GM12878 (cell line): ENCODE data around the gene RIPPLY3.

Experiments
- BHLHE40 ChIP-seq, 2 experiments: fragments of 450-650 bp in 1 of 2; IDR thresholded peaks; 2 replicates each; pipeline ENCODE4 v1.6.1; 2011 to 2017; ENCODE audit warnings: low read depth in 2 of 2, borderline replicate concordance in 1 of 2, improper control_type of control experiment in 1 of 2, low read length in 1 of 2, mild to moderate bottlenecking in 1 of 2
- CTCF ChIP-seq, 3 experiments: IDR thresholded peaks in 2 of 3; conservative IDR thresholded peaks in 1 of 3; 2 replicates each; pipeline ENCODE4 v1.5.1; 2011; ENCODE audit warnings: low read depth in 3 of 3, low read length in 3 of 3, mild to moderate bottlenecking in 3 of 3, control low read depth in 2 of 3, moderate library complexity in 2 of 3, inconsistent platforms in 1 of 3, mixed read lengths in 1 of 3; ENCODE audit not compliant: control insufficient read depth in 2 of 3, insufficient read depth in 1 of 3; ENCODE audit errors: extremely low read depth in 1 of 3
- ELK1 ChIP-seq: IDR thresholded peaks from 2 replicates; pipeline ENCODE4 v1.6.1; 2012; ENCODE audit warnings: low read depth, low read length, improper control_type of control experiment
- EZH2 ChIP-seq: IDR thresholded peaks from 2 replicates; pipeline ENCODE4 v1.6.1; 2012; ENCODE audit warnings: low read depth, mild to moderate bottlenecking, control low read depth, inconsistent platforms, low read length, borderline replicate concordance; ENCODE audit not compliant: control insufficient read depth
- FOS ChIP-seq: IDR thresholded peaks from 3 replicates; pipeline ENCODE4 v1.6.1; 2011; ENCODE audit warnings: borderline replicate concordance; ENCODE audit not compliant: insufficient read length; ENCODE audit errors: extremely low read depth
- GABPA ChIP-seq: IDR thresholded peaks from 2 replicates; pipeline ENCODE4 v1.6.1; 2014; ENCODE audit warnings: antibody characterized with exemption, low read depth, mild to moderate bottlenecking, inconsistent platforms
- NBN ChIP-seq: fragments of 450-650 bp; IDR thresholded peaks from 2 replicates; pipeline ENCODE4 v1.6.1; 2016
- NFIC ChIP-seq: IDR thresholded peaks from 2 replicates; pipeline ENCODE4 v1.6.1; 2012; ENCODE audit warnings: low read depth, mild to moderate bottlenecking, inconsistent platforms, low read length, moderate library complexity
- POLR2A ChIP-seq: IDR thresholded peaks from 2 replicates; pipeline ENCODE4 v1.6.1; 2011; ENCODE audit warnings: low read depth, mild to moderate bottlenecking, low read length
- RAD21 ChIP-seq: IDR thresholded peaks from 2 replicates; pipeline ENCODE4 v1.6.1; 2011; ENCODE audit warnings: mild to moderate bottlenecking, low read depth, low read length, moderate library complexity; ENCODE audit not compliant: insufficient read depth
- YY1 ChIP-seq: IDR thresholded peaks from 2 replicates; pipeline ENCODE4 v1.6.1; 2011; ENCODE audit warnings: low read depth, mild to moderate bottlenecking, low read length
- ZNF207 ChIP-seq: fragments of 450-650 bp; IDR thresholded peaks from 2 replicates; pipeline ENCODE4 v1.6.1; 2014; ENCODE audit warnings: antibody characterized with exemption, mild to moderate bottlenecking, borderline replicate concordance
- TF ChIP-seq, protein P1 (sequence below): fragments of 450-650 bp; IDR thresholded peaks from 2 replicates; pipeline ENCODE4 v1.6.1; 2017; ENCODE audit warnings: antibody characterized with exemption, mild to moderate bottlenecking, moderate library complexity
- TF ChIP-seq, protein P2 (sequence below): IDR thresholded peaks from 2 replicates; pipeline ENCODE4 v1.6.1; 2011; ENCODE audit warnings: low read depth, mild to moderate bottlenecking, low read length, moderate library complexity, borderline replicate concordance; ENCODE audit errors: extremely low read depth

GRCh38 chr21:37005548-37006485 lies 685 bp upstream of the RIPPLY3 start:
- TF ChIP-seq CTCF (IDR thresholded peaks at IDR 0.05 in 2 of 3, conservative IDR thresholded peaks at IDR 0.05 in 1 of 3; ENCODE audit: control insufficient read depth in 2 of 3, extremely low read depth in 1 of 3, insufficient read depth in 1 of 3, low read depth in 3 of 3, low read length in 3 of 3) (no peak), ELK1 (no peak), ZNF207 (no peak), POLR2A (no peak), FOS (no peak), NBN (no peak), RAD21 (no peak), YY1 (no peak), EZH2 (no peak), GABPA (no peak), NFIC (no peak), BHLHE40 (IDR thresholded peaks at IDR 0.05; ENCODE audit: borderline replicate concordance in 1 of 2, low read depth in 2 of 2, low read length in 1 of 2) (no peak)
- TF ChIP-seq, protein P1, sequence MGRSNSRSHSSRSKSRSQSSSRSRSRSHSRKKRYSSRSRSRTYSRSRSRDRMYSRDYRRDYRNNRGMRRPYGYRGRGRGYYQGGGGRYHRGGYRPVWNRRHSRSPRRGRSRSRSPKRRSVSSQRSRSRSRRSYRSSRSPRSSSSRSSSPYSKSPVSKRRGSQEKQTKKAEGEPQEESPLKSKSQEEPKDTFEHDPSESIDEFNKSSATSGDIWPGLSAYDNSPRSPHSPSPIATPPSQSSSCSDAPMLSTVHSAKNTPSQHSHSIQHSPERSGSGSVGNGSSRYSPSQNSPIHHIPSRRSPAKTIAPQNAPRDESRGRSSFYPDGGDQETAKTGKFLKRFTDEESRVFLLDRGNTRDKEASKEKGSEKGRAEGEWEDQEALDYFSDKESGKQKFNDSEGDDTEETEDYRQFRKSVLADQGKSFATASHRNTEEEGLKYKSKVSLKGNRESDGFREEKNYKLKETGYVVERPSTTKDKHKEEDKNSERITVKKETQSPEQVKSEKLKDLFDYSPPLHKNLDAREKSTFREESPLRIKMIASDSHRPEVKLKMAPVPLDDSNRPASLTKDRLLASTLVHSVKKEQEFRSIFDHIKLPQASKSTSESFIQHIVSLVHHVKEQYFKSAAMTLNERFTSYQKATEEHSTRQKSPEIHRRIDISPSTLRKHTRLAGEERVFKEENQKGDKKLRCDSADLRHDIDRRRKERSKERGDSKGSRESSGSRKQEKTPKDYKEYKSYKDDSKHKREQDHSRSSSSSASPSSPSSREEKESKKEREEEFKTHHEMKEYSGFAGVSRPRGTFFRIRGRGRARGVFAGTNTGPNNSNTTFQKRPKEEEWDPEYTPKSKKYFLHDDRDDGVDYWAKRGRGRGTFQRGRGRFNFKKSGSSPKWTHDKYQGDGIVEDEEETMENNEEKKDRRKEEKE: no peak
- TF ChIP-seq, protein P2, sequence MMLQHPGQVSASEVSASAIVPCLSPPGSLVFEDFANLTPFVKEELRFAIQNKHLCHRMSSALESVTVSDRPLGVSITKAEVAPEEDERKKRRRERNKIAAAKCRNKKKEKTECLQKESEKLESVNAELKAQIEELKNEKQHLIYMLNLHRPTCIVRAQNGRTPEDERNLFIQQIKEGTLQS: no peak
